Activated T-cell treated with anti-CD3 and anti-CD28 coated beads, Interleukin-2, amount 50 U/mL, for 72 hours (primary cell): ENCODE results near the gene CTNNA3. TPM values are rescaled to one million over a fixed set of nuclear protein-coding genes. Genes with fewer than 3 reads are reported as not detected.

Experiments used
- ATAC-seq, 2 donors: fragments of 150-1000 bp; cut with Tn5 transposase; replicated peaks in 1 of 2; 2 replicates each; pipeline ENCODE4 v1.10.0; 2021; ENCODE audit warnings: moderate library complexity in 2 of 2, mild to moderate bottlenecking in 1 of 2
- DNase-seq, 2 donors: peaks; one replicate each; pipeline ENCODE4 v3.0.0; 2021 to 2022; ENCODE audit warnings: mixed read lengths in 1 of 2
- H3K27ac Mint-ChIP-seq: one replicate; pipeline ENCODE4 v1.8.0; 2022; ENCODE audit warnings: mild to moderate bottlenecking, moderate library complexity, mixed read lengths
- H3K27me3 Mint-ChIP-seq: one replicate; pipeline ENCODE4 v1.8.0; 2022; ENCODE audit warnings: low read depth, mixed read lengths
- H3K36me3 Mint-ChIP-seq, 2 donors: one replicate each; pipeline ENCODE4 v1.8.0; 2022; ENCODE audit warnings: mixed read lengths in 2 of 2, mild to moderate bottlenecking in 1 of 2; ENCODE audit not compliant: insufficient read depth in 2 of 2
- H3K4me1 Mint-ChIP-seq: one replicate; pipeline ENCODE4 v1.8.0; 2022; ENCODE audit warnings: low read depth, mixed read lengths
- H3K4me3 Mint-ChIP-seq, 2 donors: one replicate each; pipeline ENCODE4 v1.8.0; 2022; ENCODE audit warnings: mild to moderate bottlenecking in 2 of 2, mixed read lengths in 2 of 2, moderate library complexity in 2 of 2
- H3K9me3 Mint-ChIP-seq, 2 donors: one replicate each; pipeline ENCODE4 v1.8.0; 2022; ENCODE audit warnings: mixed read lengths in 2 of 2
- total RNA-seq, 2 donors: library from RNA; stranded (reverse); gene quantifications; one replicate each; pipeline ENCODE4 v1.2.3, GENCODE V29; 2022

CTNNA3 gene
- total RNA-seq, 2 donors from 2014 or later, result 0.25 to 0.74 TPM

DNA sequence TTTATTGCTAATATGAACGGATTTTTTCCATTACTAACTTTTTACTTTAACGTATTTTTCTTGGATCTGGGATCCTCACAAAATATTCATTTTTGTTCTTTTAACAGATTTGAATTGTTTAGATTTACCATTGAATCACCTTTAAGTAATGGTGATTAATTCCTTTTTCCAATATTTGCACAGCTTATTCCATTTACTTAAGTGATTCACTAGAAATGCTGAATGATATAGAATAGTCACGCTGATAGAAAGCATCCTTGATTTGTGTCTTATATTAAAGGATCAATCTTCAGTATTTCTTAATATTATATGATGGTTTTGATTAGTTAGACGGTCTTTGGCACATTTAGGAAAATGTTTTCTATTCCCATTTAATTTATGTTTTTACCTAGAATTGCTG lies 886.6 kb downstream of the CTNNA3 start:
- ATAC-seq, result no peak
- Mint-ChIP-seq H3K36me3 (peaks cover 0 to 2% of the 10 kb centered on the region in 2 donors), H3K27ac (no peak overlapping the region), H3K27me3 (no peaks in the 10 kb centered on the region), H3K9me3 (peaks cover 2 to 5% of the 10 kb centered on the region in 2 donors), H3K4me3 (no peak overlapping the region), H3K4me1 (no peaks in the 10 kb centered on the region)
- DNase-seq, result no peak

DNA sequence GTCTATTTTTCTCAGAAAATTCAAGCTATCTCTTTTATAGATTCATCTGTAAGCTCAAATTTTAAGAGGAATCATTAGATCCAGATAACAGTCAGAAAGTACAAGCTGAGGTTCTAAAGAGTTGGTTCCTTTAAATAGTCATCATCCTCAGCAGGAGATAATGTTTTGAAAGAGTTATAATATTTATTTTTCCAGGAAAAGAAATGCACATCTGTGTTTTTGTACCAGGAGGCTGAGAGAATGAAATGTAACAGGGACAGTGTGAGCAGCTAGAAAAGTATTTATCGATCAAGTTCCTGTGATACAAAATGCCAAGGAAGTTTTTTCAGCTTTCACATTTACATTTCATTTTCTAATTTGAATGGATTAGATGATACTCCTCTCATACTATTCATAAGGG lies 890.4 kb downstream of the CTNNA3 start:
- H3K4me3 Mint-ChIP-seq, result no peak overlapping the region
- DNase-seq (no peak), ATAC-seq (no peak)
- no peaks in the 10 kb centered on the region for H3K27me3 Mint-ChIP-seq
- no peaks in the 10 kb centered on the region for H3K4me1 Mint-ChIP-seq
- no peaks in the 10 kb centered on the region for H3K36me3 Mint-ChIP-seq
- no peak overlapping the region for H3K27ac Mint-ChIP-seq
- H3K9me3 Mint-ChIP-seq, result peaks cover 0 to under 1% of the 10 kb centered on the region in 2 donors

DNA sequence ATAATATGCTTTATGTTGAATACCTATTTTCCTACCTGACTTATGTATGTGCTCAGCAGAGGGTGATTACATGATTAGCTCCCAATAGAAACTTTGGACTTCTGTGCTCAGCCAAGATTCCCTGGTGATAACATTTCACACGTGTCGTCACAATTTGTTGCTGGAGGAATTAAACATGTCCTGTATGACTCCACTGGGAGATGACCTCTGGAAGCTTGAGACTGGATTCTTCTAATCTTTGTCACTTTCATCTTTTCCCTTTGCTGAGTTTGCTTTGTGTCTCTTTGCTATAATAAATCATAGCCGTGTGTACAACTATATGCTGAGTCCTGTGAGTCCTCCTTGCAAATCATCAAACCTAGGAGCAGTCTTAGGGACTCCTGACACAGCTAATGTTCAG lies 891.0 kb downstream of the CTNNA3 start:
- Mint-ChIP-seq H3K27ac (no peak overlapping the region), H3K27me3 (no peaks in the 10 kb centered on the region), H3K36me3 (no peaks in the 10 kb centered on the region), H3K4me3 (no peak overlapping the region), H3K4me1 (no peaks in the 10 kb centered on the region), H3K9me3 (no peaks in the 10 kb centered on the region)
- no peak for ATAC-seq
- DNase-seq, result no peak

DNA sequence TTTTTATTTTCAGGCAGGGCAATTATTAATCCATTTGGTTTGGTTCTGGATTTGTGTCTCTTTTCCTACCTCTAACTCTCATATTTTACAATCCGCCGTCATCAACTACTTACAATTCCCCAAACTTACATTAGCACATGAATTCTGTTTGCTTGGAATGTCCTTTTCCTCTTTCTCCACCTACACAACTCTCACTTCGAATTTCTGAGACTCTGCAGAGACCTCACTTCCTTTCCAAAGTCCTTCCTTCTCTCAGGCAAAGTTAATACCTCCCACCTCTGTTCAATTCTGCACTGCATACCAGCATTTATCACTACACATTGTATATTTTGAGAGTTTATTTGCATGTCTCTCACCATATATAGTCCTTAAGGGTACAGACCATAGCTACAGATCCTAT lies 892.8 kb downstream of the CTNNA3 start:
- Mint-ChIP-seq H3K27ac (no peak overlapping the region), H3K36me3 (no peaks in the 10 kb centered on the region), H3K4me1 (no peaks in the 10 kb centered on the region), H3K27me3 (no peaks in the 10 kb centered on the region), H3K9me3 (no peaks in the 10 kb centered on the region), H3K4me3 (no peak overlapping the region)
- no peak for DNase-seq
- ATAC-seq, result no peak

DNA sequence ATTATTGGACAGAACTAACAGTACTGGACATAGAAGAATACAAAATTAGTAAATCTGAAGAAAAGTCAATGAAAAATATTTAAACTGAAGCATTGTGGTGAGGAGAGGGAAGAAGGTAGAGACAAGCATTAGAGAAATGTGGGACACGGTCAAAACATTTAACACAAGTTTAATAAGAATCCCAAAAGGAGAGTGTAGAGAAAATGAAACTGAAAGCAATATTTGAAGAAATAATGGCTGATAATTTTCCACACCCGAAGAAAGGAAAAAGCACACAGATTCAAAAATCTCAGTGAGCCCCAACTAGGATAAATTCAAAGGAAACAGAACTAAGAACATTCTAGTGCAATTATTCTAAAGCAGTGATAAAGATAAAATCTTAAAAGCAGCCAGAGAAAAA lies 896.5 kb downstream of the CTNNA3 start:
- H3K36me3 Mint-ChIP-seq, result no peaks in the 10 kb centered on the region
- DNase-seq (no peak), ATAC-seq (no peak)
- H3K9me3 Mint-ChIP-seq, result no peaks in the 10 kb centered on the region
- no peaks in the 10 kb centered on the region for H3K27me3 Mint-ChIP-seq
- H3K27ac Mint-ChIP-seq, result no peak overlapping the region
- no peaks in the 10 kb centered on the region for H3K4me1 Mint-ChIP-seq
- no peak overlapping the region for H3K4me3 Mint-ChIP-seq

GRCh38 chr10:66795866-66796265 lies 900.1 kb downstream of the CTNNA3 start:
- no peaks in the 10 kb centered on the region for H3K36me3 Mint-ChIP-seq
- no peaks in the 10 kb centered on the region for H3K27me3 Mint-ChIP-seq
- peaks cover 0 to 2% of the 10 kb centered on the region in 2 donors for H3K9me3 Mint-ChIP-seq
- no peaks in the 10 kb centered on the region for H3K4me1 Mint-ChIP-seq
- ATAC-seq (no peak), DNase-seq (no peak)
- H3K27ac Mint-ChIP-seq, result no peak overlapping the region
- H3K4me3 Mint-ChIP-seq, result no peak overlapping the region

GRCh38 chr10:66792441-66792840 lies 903.6 kb downstream of the CTNNA3 start:
- no peaks in the 10 kb centered on the region for H3K36me3 Mint-ChIP-seq
- H3K9me3 Mint-ChIP-seq, result peaks cover 0 to 2% of the 10 kb centered on the region in 2 donors
- no peak overlapping the region for H3K27ac Mint-ChIP-seq
- no peak for DNase-seq
- H3K4me3 Mint-ChIP-seq, result no peak overlapping the region
- no peak for ATAC-seq
- no peaks in the 10 kb centered on the region for H3K27me3 Mint-ChIP-seq
- H3K4me1 Mint-ChIP-seq, result no peaks in the 10 kb centered on the region

DNA sequence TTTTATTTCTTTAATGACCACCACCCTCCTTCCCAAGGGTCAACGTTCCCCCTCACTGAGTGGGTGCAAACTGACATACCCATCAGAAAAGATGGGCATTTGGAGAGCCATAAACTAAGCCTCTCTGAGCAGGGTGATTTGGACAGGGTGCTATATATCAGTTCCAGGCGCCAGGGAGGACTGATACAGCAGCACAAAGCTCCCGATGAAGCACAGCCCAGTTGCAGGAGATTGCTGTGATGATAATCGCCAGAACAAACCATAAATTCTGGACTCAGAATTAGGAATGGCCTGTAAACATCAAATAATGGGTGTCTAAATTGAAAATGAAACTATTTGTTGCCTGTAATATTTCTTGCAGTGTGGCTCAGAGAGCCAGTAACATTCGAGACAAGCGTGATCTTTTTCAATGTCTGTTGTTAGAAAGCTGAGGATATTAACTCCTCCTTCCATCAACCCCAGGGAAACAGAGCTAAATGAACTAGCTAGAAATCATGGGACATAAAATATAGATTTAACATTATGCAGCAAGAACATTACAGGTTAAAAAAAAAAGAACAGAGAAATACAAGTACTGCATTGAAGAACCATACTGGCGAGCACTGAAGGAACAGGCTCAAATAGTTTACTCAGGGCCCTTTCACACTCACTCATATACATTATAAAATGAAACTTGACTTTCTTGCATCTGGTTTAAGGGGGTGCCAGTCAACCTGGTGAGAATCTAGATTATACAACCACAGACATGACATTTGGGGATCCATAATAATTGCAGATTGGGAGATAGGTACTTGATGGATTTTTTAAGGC lies 907.6 kb downstream of the CTNNA3 start:
- H3K4me3 Mint-ChIP-seq, result no peak overlapping the region
- DNase-seq (no peak), ATAC-seq (no peak)
- H3K9me3 Mint-ChIP-seq, result peaks cover 0 to 7% of the 10 kb centered on the region in 2 donors
- no peak overlapping the region for H3K27ac Mint-ChIP-seq
- no peaks in the 10 kb centered on the region for H3K27me3 Mint-ChIP-seq
- no peaks in the 10 kb centered on the region for H3K4me1 Mint-ChIP-seq
- H3K36me3 Mint-ChIP-seq, result no peaks in the 10 kb centered on the region

DNA sequence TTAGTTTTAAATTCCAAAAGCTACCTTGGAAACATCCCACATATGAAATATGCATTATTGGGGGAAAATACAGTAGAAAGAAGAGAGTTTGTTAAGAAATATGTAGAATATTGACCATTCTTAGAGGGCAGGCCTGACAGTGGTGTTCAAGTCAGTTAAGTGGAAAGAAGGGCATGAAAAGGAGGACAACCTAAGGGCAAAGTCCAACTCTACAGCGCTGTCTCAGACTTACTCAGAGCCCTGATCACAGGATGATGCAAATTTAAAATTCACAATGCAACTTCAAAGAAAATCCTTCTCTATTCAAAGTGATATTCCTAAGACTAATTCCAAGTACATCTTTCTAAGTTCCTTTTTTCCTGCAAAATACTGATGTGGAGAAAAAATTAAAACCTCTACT lies 909.3 kb downstream of the CTNNA3 start:
- Mint-ChIP-seq H3K4me3 (no peak overlapping the region), H3K36me3 (no peaks in the 10 kb centered on the region), H3K4me1 (no peaks in the 10 kb centered on the region), H3K9me3 (peaks cover 0 to 7% of the 10 kb centered on the region in 2 donors), H3K27me3 (no peaks in the 10 kb centered on the region), H3K27ac (no peak overlapping the region)
- DNase-seq, result no peak
- ATAC-seq, result no peak

DNA sequence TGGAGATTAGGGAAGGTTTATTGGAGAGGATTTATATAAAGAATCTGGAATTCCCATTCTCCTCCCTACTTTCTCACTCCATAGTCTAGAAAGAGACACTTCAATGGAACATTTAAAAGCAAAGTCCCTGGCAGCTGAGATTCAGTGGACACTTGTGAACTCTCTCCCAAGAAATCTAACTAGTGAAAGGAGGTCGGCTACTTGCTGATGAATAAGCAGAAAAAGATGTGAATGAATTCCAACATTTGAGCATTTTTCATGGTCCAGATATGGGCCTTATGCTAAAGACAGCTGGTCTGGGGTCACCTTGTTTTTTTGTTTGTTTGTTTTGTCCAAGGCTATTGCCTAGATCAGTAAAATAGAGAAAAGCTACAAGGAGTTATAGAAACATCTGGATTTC lies 911.2 kb downstream of the CTNNA3 start:
- H3K27me3 Mint-ChIP-seq, result no peaks in the 10 kb centered on the region
- ATAC-seq (no peak), DNase-seq (no peak)
- no peaks in the 10 kb centered on the region for H3K4me1 Mint-ChIP-seq
- no peaks in the 10 kb centered on the region for H3K36me3 Mint-ChIP-seq
- H3K27ac Mint-ChIP-seq, result no peak overlapping the region
- H3K4me3 Mint-ChIP-seq, result no peak overlapping the region
- peaks cover 0 to 4% of the 10 kb centered on the region in 2 donors for H3K9me3 Mint-ChIP-seq

- ATAC-seq (no peak), DNase-seq (no peak)
- no peaks in the 10 kb centered on the region for H3K4me1 Mint-ChIP-seq
- no peaks in the 10 kb centered on the region for H3K27me3 Mint-ChIP-seq
- no peak overlapping the region for H3K27ac Mint-ChIP-seq
- no peaks in the 10 kb centered on the region for H3K36me3 Mint-ChIP-seq
- no peak overlapping the region for H3K4me3 Mint-ChIP-seq
- peaks cover 0 to 4% of the 10 kb centered on the region in 2 donors for H3K9me3 Mint-ChIP-seq
Observed at GRCh38 chr10:66783316-66783715, 912.7 kb downstream of the CTNNA3 start.

- Mint-ChIP-seq H3K4me1 (no peaks in the 10 kb centered on the region), H3K9me3 (peaks cover 0 to 4% of the 10 kb centered on the region in 2 donors), H3K36me3 (no peaks in the 10 kb centered on the region), H3K27ac (no peak overlapping the region), H3K27me3 (no peaks in the 10 kb centered on the region), H3K4me3 (no peak overlapping the region)
- ATAC-seq (no peak), DNase-seq (no peak)
Observed at GRCh38 chr10:66782776-66783175, 913.2 kb downstream of the CTNNA3 start.

GRCh38 chr10:66782144-66782543 lies 913.9 kb downstream of the CTNNA3 start:
- no peaks in the 10 kb centered on the region for H3K36me3 Mint-ChIP-seq
- H3K4me3 Mint-ChIP-seq, result no peak overlapping the region
- no peaks in the 10 kb centered on the region for H3K27me3 Mint-ChIP-seq
- H3K27ac Mint-ChIP-seq, result no peak overlapping the region
- peaks cover 0 to 4% of the 10 kb centered on the region in 2 donors for H3K9me3 Mint-ChIP-seq
- DNase-seq (no peak), ATAC-seq (no peak)
- no peaks in the 10 kb centered on the region for H3K4me1 Mint-ChIP-seq

DNA sequence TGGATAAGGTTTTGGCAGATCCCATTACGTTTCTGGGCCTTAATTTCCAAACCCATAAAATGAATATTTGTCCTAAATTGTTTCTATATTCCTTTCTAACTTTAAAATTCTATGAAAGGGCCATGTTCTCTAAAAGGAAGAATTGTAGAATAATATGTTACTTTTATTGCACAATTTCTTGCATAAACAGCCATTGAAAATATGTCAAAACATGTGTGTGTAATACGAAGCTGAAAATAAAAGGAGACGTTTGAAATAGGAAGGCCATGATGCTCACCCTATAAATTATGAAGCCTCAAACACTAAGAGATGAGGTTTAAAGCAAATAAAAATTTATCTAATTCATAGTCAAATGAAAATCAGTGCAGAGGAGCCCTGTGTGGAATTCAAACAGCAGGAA lies 915.2 kb downstream of the CTNNA3 start:
- Mint-ChIP-seq H3K36me3 (no peaks in the 10 kb centered on the region), H3K27me3 (no peaks in the 10 kb centered on the region), H3K9me3 (peaks cover 0 to 4% of the 10 kb centered on the region in 2 donors), H3K4me1 (no peaks in the 10 kb centered on the region), H3K4me3 (no peak overlapping the region), H3K27ac (no peak overlapping the region)
- DNase-seq (no peak), ATAC-seq (no peak)
